GM18499 (cell line): ENCODE measurements around the gene HRH2.
"Not testable (repeated sequence)": the region's sequence is repeated elsewhere in the genome, so short reads cannot be mapped to it uniquely, and the experiment has no call there.

Experiments used
- ATAC-seq: cut with Tn5 transposase; IDR thresholded peaks from one replicate; pipeline ENCODE4 v1.9.1; 2021; ENCODE audit warnings: moderate number of reproducible peaks; ENCODE audit not compliant: insufficient read depth, unreplicated experiment

HRH2 gene

DNA sequence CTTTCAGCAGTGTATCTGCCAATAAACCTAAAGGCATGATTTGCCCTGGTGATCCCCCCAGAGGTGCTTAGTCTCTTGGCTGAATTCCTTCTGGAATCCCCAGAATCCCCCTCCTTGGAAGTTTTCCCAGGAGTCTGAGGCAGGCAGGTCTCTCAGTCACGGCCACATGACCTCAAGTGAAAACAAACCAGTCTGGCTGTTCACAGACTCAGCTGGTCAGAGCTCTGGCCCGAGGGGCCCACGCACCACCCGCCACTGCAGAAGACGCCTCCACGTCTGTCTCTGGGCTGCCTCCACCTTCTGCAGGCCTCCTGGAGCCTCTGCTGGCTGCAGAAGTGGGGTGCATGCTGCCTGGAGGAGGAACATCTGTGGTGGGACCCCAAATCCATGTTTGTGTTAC, 52.5 kb downstream of the HRH2 start:
- ATAC-seq, result no peak

GRCh38 chr5:175711031-175711430, 53.2 kb downstream of the HRH2 start:
- no peak for ATAC-seq

- ATAC-seq, result no peak
These were observed 53.8 kb downstream of the HRH2 start for GRCh38 chr5:175711472-175712312.

GRCh38 chr5:175712313-175712680, 54.4 kb downstream of the HRH2 start:
- no peak for ATAC-seq

- no peak for ATAC-seq
These were observed 54.8 kb downstream of the HRH2 start for GRCh38 chr5:175712681-175713085.

- no peak for ATAC-seq
These were observed 56.1 kb downstream of the HRH2 start for GRCh38 chr5:175713930-175714329.

DNA sequence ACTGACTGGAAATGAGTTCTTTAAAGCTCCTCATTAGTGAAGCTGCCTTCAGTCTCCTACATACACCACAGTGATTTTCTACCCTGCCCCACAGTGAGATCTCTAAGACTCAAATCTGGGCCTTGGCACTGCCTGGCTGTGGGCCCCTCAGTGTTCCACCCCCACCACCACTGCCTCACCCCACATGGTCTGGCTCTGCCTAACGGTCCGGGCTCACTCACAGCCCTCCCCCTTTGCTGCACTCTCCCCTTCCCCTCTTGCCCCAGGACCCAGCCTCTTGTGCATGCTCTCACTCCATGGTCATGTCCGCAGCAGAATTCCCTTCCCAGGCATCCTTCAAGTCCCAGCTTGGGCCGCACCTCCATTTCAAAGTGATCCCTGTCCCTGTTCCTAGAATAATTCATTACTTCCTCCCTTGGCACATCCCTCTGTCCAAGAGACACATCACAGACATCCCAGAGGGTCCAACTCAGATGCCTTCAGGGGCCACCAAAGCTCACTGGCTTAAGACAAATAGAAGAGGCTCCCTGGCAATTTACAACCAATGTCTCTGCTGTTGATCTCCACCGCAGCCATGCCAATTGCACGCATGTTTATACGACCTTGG, 56.7 kb downstream of the HRH2 start:
- ATAC-seq, result no peak

DNA sequence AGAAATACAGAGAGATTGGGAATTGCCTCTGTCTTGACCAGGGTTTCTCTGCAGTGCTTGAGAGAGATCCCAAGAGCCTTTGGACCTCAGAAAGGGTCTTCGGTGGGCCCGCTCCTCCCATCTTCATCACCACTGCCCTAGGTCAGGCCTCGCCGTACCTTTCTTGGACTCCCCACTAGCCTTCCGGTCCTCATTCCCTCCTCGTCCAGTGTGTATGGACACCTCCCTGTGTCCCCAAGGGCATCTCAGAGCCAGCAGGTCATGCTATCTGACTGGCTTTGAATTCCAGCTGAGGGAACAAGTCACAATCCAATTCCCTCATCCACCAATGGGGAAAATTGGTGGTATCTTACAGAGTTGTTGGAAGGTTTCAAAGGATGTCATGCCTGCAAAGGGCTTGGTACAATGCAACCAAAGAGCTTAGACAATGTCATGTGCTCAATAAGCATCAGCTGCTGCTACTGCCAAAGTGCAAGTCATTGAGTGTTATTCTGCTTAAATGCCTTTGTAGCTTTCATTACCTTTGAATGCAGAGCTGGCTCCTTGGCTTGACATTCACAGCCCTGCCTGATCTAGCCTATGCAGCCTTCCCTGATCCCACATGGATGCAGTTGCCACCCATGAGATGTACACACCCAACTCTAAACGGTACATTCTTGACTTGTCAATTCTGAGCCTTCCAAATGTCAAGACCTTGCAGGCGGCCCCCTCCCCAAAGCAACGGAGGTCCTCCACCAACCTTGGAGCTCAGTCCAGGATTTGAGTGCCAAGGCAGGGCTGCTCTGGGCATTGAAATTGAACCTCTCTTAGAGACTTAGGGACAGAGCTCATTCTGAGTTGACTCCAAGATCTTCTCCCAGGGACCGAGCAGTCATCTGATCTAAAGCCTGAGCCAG, 58.0 kb downstream of the HRH2 start:
- no peak for ATAC-seq

DNA sequence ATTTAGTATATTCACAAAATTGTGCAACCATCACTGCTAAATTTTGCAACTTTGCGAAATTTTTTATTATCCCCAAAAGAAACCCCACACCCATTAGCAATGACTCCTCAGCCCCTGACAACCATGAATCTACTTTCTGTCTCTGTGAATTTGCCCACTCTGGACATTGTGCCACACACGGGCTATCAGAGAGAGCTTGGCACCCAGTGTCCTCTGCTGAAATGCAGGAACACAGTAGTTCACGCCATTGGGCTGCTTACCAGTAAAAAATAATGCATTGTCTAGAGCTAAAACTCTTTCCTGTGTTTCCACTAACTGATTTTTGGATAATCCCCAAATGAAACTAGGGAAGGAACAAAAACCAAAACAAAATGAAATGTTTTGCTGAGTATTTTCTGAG, 60.0 kb downstream of the HRH2 start:
- no peak for ATAC-seq

DNA sequence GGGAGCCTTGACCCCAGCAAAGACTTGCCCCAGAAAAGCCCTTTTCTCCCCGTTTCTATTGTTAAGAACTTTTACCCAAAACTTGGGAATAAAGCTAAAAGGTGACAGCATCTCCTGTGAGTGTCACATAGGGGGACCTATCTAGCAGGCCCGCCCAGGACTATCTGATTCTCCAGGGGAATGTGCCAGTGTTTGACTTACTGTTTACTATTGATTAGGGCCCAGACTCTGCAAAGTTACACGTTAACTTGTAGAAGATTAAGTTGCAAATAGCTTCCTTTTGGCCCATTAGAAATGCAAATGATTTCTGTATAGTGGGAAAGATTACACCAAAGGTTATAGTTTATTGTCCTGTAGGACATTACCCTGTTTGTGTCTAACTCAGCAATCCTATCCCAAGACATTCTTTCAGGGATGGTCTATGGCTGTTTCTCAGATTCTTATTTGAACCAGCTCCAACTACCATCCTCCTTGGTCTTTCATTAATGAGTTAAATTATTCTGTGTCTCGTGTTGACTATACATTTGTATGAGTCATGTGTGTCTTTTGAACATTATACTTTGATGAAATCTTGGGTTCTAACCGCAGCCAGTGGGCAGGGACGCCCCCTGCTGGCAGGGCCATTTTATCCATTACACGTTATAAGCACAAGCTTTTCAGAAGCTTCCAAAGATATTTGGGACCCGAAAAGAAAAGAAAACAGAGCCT, 60.7 kb downstream of the HRH2 start:
- ATAC-seq, result no peak

- not testable (repeated sequence) for ATAC-seq
These were observed 61.2 kb downstream of the HRH2 start for GRCh38 chr5:175719109-175719432.

GRCh38 chr5:175724314-175725275, 66.7 kb downstream of the HRH2 start:
- no peak for ATAC-seq

GRCh38 chr5:175728316-175728715, 70.4 kb downstream of the HRH2 start:
- no peak for ATAC-seq

GRCh38 chr5:175728885-175729828, 71.3 kb downstream of the HRH2 start:
- ATAC-seq, result no peak

DNA sequence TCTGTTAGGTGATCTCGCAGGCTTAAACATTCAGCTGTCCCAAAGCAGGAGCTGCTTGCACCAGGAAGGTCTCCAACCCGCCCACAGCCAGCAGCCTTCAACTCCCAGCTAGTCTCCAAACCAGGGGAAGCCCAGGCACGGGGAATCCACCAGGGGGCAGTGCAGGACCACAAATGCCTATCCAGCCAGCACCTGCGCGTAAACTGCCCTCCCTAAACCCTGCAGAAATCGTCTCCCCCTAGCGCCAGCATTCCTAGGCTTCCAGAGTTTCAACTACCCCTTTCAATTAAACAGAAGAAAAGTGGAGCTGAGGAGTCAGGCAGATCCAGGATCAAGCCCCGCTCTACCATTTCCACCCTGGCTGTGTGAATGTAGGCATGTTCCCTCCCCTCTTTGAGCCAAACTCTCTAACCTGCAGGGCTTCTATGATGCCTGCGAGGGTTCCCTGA, 72.0 kb downstream of the HRH2 start:
- ATAC-seq, result no peak

DNA sequence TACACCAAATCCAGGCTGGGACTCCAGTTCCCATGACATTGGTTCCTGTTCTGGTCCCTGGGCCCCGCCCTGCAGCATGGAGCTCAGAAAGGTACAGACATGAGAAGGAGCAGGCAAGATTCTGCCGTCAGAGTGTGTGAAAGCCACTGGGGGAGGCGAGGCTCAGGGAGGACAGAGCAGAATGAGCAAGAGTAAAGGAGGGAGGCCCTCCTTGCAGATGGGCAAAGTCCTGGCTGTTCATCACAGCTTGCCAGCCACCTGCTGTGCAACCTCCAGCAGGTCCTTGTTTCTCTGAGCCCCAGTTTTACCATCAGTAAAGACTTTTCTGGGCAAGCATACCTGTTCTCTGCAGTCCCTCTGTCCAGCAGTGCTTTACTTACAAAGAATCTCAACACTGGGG, 73.3 kb downstream of the HRH2 start:
- no peak for ATAC-seq

- no peak for ATAC-seq
These were observed 74.0 kb downstream of the HRH2 start for GRCh38 chr5:175731756-175732465.

DNA sequence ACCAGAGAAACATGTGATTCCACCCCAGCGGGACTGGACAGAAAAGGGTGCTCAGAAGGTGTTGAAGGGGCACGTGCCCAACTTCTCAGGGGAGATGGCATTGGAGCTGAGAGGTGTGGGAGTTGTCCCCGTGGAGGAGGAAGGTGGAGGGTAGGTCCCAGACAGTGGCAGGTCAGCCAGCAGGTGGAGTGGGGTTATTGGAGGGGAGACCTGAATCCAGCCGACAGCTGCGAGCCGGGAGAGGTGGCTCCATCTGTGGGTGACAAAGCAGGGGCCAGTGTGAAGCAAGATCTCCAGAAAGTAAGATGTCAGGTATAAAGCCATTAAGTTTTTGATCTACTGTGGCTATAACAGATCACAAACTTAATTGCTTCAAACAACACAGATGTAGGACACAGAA, 75.1 kb downstream of the HRH2 start:
- ATAC-seq, result no peak
